G401 (cell line): ENCODE measurements around the gene OPN1SW. TPM values are rescaled to one million over a fixed set of nuclear protein-coding genes. Genes with fewer than 3 reads are reported as not detected.

Experiments used
- DNase-seq: peaks from one replicate; pipeline ENCODE4 v3.0.0-alpha.2; 2015; ENCODE audit warnings: low spot score
- in situ Hi-C: cut with HindIII; loops from 2 replicates; pipeline ENCODE4 v1.10.0; 2016; ENCODE audit warnings: low sequenced_read_pairs, mixed read lengths
- total RNA-seq: library from RNA; depleted of rRNA; stranded (reverse); fragments of >200 nt; shearing (Covaris generic); gene quantifications from 2 replicates; pipeline ENCODE4 v1.2.3, GENCODE V29; 2014

OPN1SW gene
- total RNA-seq, 1 experiment from 2014 or later: not detected

- in situ Hi-C loops: no loop called here
- peak; percentile 95 for DNase-seq
Measured at GRCh38 chr7:128739048-128739962, 36.3 kb downstream of the OPN1SW start, which contains the start of gene CALU. Gene CALU, plus strand, starts transcription at chr7:128739359. Its CDS starts 9,225 bp downstream, at chr7:128748584.

GRCh38 chr7:128738570-128739047, 37.0 kb downstream of the OPN1SW start:
- in situ Hi-C loops: no loop called here
- no peak for DNase-seq

- in situ Hi-C loops: no loop called here
Measured at GRCh38 chr7:128737867-128738385, 37.7 kb downstream of the OPN1SW start.

GRCh38 chr7:128737441-128737840, 38.2 kb downstream of the OPN1SW start:
- DNase-seq: no peak
- in situ Hi-C loops: no loop called here

More at GRCh38 chr7:128737867-128738385, 37.7 kb downstream of the OPN1SW start:
- DNase-seq: no peak

- in situ Hi-C loops: no loop called here
- DNase-seq: no peak
Measured at GRCh38 chr7:128735436-128735835, 40.2 kb downstream of the OPN1SW start.

GRCh38 chr7:128734890-128735289, 40.7 kb downstream of the OPN1SW start:
- DNase-seq: no peak
- in situ Hi-C loops: no loop called here

GRCh38 chr7:128733278-128733645, 42.3 kb downstream of the OPN1SW start:
- no peak for DNase-seq
- in situ Hi-C loops: no loop called here

- in situ Hi-C loops: no loop called here
Measured at GRCh38 chr7:128732521-128733277, 42.9 kb downstream of the OPN1SW start.

GRCh38 chr7:128731184-128731583, 44.4 kb downstream of the OPN1SW start:
- DNase-seq: no peak
- in situ Hi-C loops: no loop called here

More at GRCh38 chr7:128732521-128733277, 42.9 kb downstream of the OPN1SW start:
- DNase-seq: no peak

GRCh38 chr7:128729494-128729893, 46.1 kb downstream of the OPN1SW start:
- in situ Hi-C loops: no loop called here
- DNase-seq: no peak

GRCh38 chr7:128728598-128728997, 47.0 kb downstream of the OPN1SW start:
- DNase-seq: no peak
- in situ Hi-C loops: no loop called here

GRCh38 chr7:128727239-128727638, 48.4 kb downstream of the OPN1SW start:
- in situ Hi-C loops: no loop called here
- DNase-seq: no peak

- in situ Hi-C loops: no loop called here
- no peak for DNase-seq
Measured at GRCh38 chr7:128726737-128727072, 48.9 kb downstream of the OPN1SW start.

- in situ Hi-C loops: no loop called here
- no peak for DNase-seq
Measured at GRCh38 chr7:128726059-128726736, 49.4 kb downstream of the OPN1SW start.

- DNase-seq: no peak
- in situ Hi-C loops: no loop called here
Measured at GRCh38 chr7:128725531-128725930, 50.1 kb downstream of the OPN1SW start.

GRCh38 chr7:128724743-128725142, 50.9 kb downstream of the OPN1SW start:
- in situ Hi-C loops: no loop called here

More at GRCh38 chr7:128724743-128725142, 50.9 kb downstream of the OPN1SW start:
- no peak for DNase-seq
